Measurements from ENCODE around the gene ARHGEF28.

GRCh38 chr5:73899055-73899454 is 273.1 kb downstream of the ARHGEF28 start:
- TF ChIP-seq CTCF (conservative IDR thresholded peaks at IDR 0.05; ENCODE audit: low read depth, low read length) (no peak), ELK1 (IDR thresholded peaks at IDR 0.05; ENCODE audit: borderline replicate concordance, low read depth, low read length) (no peak), POLR2A (IDR thresholded peaks at IDR 0.05; ENCODE audit: low read depth, low read length) (no peak), MXI1 (IDR thresholded peaks at IDR 0.05; ENCODE audit: borderline replicate concordance, low read depth, low read length) (no peak), RFX5 (IDR thresholded peaks at IDR 0.05; ENCODE audit: low read depth, low read length) (no peak)
